ENCODE results near the gene SKOR2.

GRCh38 chr18:47172476-47172875, 79.0 kb downstream of the SKOR2 start:
- TF ChIP-seq CTCF (IDR thresholded peaks at IDR 0.05 in 8 of 11, conservative IDR thresholded peaks at IDR 0.05 in 3 of 11) (no peak), POLR2A (IDR thresholded peaks at IDR 0.05) (no peak)

All from spleen (tissue), 7 donors.